GM19035 (cell line): ENCODE results near the gene ZNF711.
A peak's percentile ranks its signal among the peaks of the same experiment; 100 is the strongest.
"Not testable (repeated sequence)": the region's sequence is repeated elsewhere in the genome, so short reads cannot be mapped to it uniquely, and the experiment has no call there.

Source experiments
- ATAC-seq: cut with Tn5 transposase; IDR thresholded peaks from one replicate; pipeline ENCODE4 v1.9.1; 2021; ENCODE audit not compliant: unreplicated experiment

The ZNF711 gene

GRCh38 chrX:85243761-85244449 is at the start of gene ZNF711, which contains the start of gene SATL1:
ZNF711 (plus strand) TSS chrX:85243991; CDS start chrX:85247573, 3,582 bp downstream.
SATL1 (minus strand) TSS chrX:85243779; CDS start chrX:85108968, 134,811 bp downstream.
- ATAC-seq: peak; percentile 57

- no peak for ATAC-seq
These were observed 47.5 kb upstream of the ZNF711 start for GRCh38 chrX:85196319-85196718.

GRCh38 chrX:85203461-85203970 is 40.3 kb upstream of the ZNF711 start:
- ATAC-seq: no peak

GRCh38 chrX:85213792-85214530 is 29.8 kb upstream of the ZNF711 start:
- no peak for ATAC-seq

GRCh38 chrX:85215946-85216345 is 27.8 kb upstream of the ZNF711 start:
- no peak for ATAC-seq

GRCh38 chrX:85221361-85221760 is 22.4 kb upstream of the ZNF711 start:
- no peak for ATAC-seq

- ATAC-seq: no peak
These were observed 20.4 kb upstream of the ZNF711 start for GRCh38 chrX:85223359-85223758.

GRCh38 chrX:85243155-85243554 is 636 bp upstream of the ZNF711 start:
- no peak for ATAC-seq

- peak; percentile 53 for ATAC-seq
These were observed 840 bp downstream of the ZNF711 start for GRCh38 chrX:85244450-85245211.

GRCh38 chrX:85285286-85285685 is 41.5 kb downstream of the ZNF711 start:
- not testable (repeated sequence) for ATAC-seq

GRCh38 chrX:85288992-85289723 is 45.4 kb downstream of the ZNF711 start:
- ATAC-seq: peak; percentile 97

- no peak for ATAC-seq
These were observed 59.8 kb downstream of the ZNF711 start for GRCh38 chrX:85303544-85303943.

GRCh38 chrX:85309717-85310116 is 65.9 kb downstream of the ZNF711 start:
- no peak for ATAC-seq

GRCh38 chrX:85311348-85311747 is 67.6 kb downstream of the ZNF711 start:
- ATAC-seq: not testable (repeated sequence)
